ENCODE data around the gene GRIN2A. TPM values are rescaled to one million over a fixed set of nuclear protein-coding genes. Genes with fewer than 3 reads are reported as not detected.

Gene GRIN2A
- total RNA-seq, 1 donor from 2014 or later: not detected

DNA sequence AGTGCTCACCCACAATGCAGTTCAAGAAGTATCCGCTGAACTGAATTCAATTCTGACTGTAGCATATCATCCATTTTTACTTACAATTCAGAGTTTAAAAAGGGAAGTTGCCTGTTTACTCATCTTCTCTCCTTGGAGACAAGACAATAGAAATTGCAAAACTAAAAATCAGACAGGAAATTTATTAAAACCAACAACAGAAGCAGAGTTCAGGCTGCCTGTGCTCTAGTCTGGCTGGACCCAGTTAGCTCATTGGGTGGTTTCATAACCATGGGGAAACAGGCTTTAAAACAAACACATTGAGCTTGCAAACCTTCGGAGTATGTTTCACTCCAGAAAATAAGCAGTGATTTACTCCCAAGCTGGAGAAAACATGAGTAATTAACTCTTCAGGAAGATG lies 321.4 kb downstream of the GRIN2A start:
- TF ChIP-seq, protein P1, sequence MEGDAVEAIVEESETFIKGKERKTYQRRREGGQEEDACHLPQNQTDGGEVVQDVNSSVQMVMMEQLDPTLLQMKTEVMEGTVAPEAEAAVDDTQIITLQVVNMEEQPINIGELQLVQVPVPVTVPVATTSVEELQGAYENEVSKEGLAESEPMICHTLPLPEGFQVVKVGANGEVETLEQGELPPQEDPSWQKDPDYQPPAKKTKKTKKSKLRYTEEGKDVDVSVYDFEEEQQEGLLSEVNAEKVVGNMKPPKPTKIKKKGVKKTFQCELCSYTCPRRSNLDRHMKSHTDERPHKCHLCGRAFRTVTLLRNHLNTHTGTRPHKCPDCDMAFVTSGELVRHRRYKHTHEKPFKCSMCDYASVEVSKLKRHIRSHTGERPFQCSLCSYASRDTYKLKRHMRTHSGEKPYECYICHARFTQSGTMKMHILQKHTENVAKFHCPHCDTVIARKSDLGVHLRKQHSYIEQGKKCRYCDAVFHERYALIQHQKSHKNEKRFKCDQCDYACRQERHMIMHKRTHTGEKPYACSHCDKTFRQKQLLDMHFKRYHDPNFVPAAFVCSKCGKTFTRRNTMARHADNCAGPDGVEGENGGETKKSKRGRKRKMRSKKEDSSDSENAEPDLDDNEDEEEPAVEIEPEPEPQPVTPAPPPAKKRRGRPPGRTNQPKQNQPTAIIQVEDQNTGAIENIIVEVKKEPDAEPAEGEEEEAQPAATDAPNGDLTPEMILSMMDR (IDR thresholded peaks at IDR 0.05; ENCODE audit: insufficient read depth, low read length, severe bottlenecking): no peak
- Histone ChIP-seq H3K36me3 (ENCODE audit: control insufficient read depth, insufficient read depth, low read length) (no peaks in the 10 kb centered on the region), H3K4me3 (ENCODE audit: low read depth, low read length) (no peak overlapping the region), H3K27me3 (ENCODE audit: control insufficient read depth, insufficient read depth, low read length) (no peaks in the 10 kb centered on the region)
- DNase-seq (ENCODE audit: low read depth) (peak; percentile 31), FAIRE-seq (no peak)

DNA sequence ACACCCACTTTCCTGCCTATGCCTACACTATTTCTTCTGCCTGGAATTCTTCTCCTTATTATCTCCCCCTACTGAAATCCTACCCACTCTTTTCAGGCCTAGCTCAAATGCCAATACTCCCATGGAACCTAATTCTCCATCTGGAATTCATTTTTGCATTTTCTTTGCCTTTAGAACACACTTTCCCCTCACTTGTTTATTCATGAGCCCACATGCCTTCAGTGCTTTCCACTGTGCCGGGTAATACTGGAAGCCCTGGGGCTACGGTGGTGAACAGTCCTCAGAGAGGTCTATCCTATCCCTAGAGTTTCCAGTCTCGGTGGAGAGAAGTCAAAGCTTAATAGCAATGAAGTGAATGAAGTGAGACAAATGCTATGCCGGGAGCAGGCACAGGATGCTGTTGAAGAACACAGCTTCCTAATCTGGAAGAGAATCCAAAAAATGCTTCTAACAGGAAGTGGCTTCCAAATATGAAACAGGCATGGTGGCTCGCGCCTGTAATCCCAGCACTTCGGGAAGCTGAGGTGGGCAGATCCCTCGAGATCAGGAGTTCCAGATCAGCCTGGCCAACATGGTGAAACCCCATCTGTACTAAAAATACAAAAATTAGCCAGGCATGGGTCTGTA lies 322.4 kb downstream of the GRIN2A start:
- DNase-seq (ENCODE audit: low read depth) (no peak), FAIRE-seq (no peak)
- Histone ChIP-seq H3K4me3 (ENCODE audit: low read depth, low read length) (no peak overlapping the region), H3K36me3 (ENCODE audit: control insufficient read depth, insufficient read depth, low read length) (no peaks in the 10 kb centered on the region), H3K27me3 (ENCODE audit: control insufficient read depth, insufficient read depth, low read length) (no peaks in the 10 kb centered on the region)
- TF ChIP-seq, protein P1 (IDR thresholded peaks at IDR 0.05; ENCODE audit: insufficient read depth, low read length, severe bottlenecking): no peak

DNA sequence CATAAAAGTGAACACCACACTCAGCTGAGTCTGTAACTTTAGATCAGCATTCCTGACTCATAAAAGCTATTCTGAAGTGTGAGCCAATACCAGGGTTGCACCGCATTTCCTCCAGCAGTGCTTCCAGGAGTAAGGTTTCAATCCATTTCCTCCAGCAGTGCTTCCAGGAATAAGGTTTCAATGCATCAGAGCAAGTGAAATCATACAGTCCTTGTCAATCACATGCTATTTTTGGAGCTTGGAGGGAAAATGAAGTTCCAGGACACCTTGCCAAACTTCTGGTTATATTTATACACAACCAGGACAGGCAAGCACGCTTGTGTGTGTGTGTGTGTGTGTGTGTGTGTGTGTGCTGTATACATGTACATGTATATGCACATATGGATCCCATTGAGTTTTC lies 327.6 kb downstream of the GRIN2A start:
- Histone ChIP-seq H3K4me3 (ENCODE audit: low read depth, low read length) (no peak overlapping the region), H3K36me3 (ENCODE audit: control insufficient read depth, insufficient read depth, low read length) (no peaks in the 10 kb centered on the region), H3K27me3 (ENCODE audit: control insufficient read depth, insufficient read depth, low read length) (no peaks in the 10 kb centered on the region)
- FAIRE-seq (no peak), DNase-seq (ENCODE audit: low read depth) (peak; percentile 80)
- TF ChIP-seq, protein P1 (IDR thresholded peaks at IDR 0.05; ENCODE audit: insufficient read depth, low read length, severe bottlenecking): no peak

DNA sequence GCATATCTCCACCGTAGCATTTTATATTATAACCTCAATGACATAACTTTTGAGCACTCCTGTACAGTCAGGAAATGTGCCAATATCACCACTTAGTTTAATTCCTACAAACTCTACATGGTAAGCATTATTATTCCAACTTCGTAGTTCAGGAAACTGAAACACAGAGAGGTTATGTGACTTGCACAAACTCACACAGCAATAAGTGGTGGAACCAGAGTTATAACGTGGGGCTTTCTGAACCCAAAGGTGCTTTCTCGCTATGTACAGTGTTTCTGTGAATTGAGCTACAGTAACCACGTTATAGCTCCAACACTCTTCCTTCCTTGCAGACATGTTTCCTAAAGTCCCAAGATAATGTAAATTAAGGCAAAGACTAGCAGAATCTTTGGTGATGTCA lies 330.2 kb downstream of the GRIN2A start:
- Histone ChIP-seq H3K4me3 (ENCODE audit: low read depth, low read length) (no peak overlapping the region), H3K36me3 (ENCODE audit: control insufficient read depth, insufficient read depth, low read length) (no peaks in the 10 kb centered on the region), H3K27me3 (ENCODE audit: control insufficient read depth, insufficient read depth, low read length) (no peaks in the 10 kb centered on the region)
- no peak for FAIRE-seq
- DNase-seq (ENCODE audit: low read depth): no peak
- TF ChIP-seq, protein P1 (IDR thresholded peaks at IDR 0.05; ENCODE audit: insufficient read depth, low read length, severe bottlenecking): no peak

DNA sequence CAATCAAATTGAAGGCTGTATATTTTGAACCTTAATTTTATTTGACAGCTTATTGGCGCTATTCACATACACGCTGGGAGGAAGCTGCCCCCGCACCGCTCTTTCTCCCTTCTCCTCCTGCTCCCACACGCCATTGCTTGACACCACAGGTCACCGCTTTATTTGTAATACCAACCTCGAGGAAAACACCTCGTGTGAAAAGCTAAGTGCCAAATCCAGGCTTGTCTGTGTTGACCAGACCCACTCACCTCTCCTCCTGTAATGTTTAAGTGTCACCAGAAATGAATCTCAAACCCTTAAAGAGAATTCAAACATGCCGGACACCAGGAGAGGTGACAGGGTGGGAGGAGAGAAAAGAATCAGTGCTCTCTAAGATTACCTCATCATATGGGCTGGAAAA lies 331.4 kb downstream of the GRIN2A start:
- H3K27me3 ChIP-seq (ENCODE audit: control insufficient read depth, insufficient read depth, low read length): no peaks in the 10 kb centered on the region
- DNase-seq (ENCODE audit: low read depth) (no peak), FAIRE-seq (no peak)
- H3K4me3 ChIP-seq (ENCODE audit: low read depth, low read length): no peak overlapping the region
- TF ChIP-seq, protein P1 (IDR thresholded peaks at IDR 0.05; ENCODE audit: insufficient read depth, low read length, severe bottlenecking): no peak
- no peaks in the 10 kb centered on the region for H3K36me3 ChIP-seq (ENCODE audit: control insufficient read depth, insufficient read depth, low read length)

DNA sequence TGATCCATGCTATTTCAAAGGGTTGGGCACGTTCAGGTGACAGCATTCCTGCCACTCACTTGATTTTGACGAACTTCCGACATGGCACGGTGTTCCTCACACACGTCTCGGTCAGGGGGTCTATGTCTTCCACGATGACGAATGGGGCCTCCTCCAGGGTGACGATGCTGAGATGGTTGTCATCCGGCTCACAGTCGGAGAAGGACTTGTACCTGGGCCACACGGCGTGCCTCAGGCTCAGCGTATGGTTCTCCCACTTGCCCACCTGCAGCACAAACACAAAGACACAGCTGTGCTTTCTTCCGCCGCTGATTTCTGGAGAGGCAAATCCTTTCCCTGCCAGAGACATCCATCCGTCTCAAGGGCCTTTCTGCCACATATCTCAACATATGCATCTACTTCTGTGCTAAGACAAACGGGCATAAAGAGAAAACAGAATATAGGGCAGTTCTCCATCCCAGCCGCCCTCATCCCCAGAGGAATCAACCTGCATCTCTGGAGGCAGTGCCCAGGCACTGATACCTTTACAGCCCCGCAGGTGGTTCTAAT lies 332.5 kb downstream of the GRIN2A start:
- no peaks in the 10 kb centered on the region for H3K36me3 ChIP-seq (ENCODE audit: control insufficient read depth, insufficient read depth, low read length)
- FAIRE-seq: peak; percentile 64
- no peak overlapping the region for H3K4me3 ChIP-seq (ENCODE audit: low read depth, low read length)
- TF ChIP-seq, protein P1 (IDR thresholded peaks at IDR 0.05; ENCODE audit: insufficient read depth, low read length, severe bottlenecking): no peak
- no peak for DNase-seq (ENCODE audit: low read depth)
- H3K27me3 ChIP-seq (ENCODE audit: control insufficient read depth, insufficient read depth, low read length): no peaks in the 10 kb centered on the region

Data from bronchial epithelial cell (primary cell).